Measurements from ENCODE around the gene RTN4.
"Not testable (repeated sequence)": the region's sequence is repeated elsewhere in the genome, so short reads cannot be mapped to it uniquely, and the experiment has no call there.

The RTN4 gene, protein sequence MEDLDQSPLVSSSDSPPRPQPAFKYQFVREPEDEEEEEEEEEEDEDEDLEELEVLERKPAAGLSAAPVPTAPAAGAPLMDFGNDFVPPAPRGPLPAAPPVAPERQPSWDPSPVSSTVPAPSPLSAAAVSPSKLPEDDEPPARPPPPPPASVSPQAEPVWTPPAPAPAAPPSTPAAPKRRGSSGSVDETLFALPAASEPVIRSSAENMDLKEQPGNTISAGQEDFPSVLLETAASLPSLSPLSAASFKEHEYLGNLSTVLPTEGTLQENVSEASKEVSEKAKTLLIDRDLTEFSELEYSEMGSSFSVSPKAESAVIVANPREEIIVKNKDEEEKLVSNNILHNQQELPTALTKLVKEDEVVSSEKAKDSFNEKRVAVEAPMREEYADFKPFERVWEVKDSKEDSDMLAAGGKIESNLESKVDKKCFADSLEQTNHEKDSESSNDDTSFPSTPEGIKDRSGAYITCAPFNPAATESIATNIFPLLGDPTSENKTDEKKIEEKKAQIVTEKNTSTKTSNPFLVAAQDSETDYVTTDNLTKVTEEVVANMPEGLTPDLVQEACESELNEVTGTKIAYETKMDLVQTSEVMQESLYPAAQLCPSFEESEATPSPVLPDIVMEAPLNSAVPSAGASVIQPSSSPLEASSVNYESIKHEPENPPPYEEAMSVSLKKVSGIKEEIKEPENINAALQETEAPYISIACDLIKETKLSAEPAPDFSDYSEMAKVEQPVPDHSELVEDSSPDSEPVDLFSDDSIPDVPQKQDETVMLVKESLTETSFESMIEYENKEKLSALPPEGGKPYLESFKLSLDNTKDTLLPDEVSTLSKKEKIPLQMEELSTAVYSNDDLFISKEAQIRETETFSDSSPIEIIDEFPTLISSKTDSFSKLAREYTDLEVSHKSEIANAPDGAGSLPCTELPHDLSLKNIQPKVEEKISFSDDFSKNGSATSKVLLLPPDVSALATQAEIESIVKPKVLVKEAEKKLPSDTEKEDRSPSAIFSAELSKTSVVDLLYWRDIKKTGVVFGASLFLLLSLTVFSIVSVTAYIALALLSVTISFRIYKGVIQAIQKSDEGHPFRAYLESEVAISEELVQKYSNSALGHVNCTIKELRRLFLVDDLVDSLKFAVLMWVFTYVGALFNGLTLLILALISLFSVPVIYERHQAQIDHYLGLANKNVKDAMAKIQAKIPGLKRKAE

DNA sequence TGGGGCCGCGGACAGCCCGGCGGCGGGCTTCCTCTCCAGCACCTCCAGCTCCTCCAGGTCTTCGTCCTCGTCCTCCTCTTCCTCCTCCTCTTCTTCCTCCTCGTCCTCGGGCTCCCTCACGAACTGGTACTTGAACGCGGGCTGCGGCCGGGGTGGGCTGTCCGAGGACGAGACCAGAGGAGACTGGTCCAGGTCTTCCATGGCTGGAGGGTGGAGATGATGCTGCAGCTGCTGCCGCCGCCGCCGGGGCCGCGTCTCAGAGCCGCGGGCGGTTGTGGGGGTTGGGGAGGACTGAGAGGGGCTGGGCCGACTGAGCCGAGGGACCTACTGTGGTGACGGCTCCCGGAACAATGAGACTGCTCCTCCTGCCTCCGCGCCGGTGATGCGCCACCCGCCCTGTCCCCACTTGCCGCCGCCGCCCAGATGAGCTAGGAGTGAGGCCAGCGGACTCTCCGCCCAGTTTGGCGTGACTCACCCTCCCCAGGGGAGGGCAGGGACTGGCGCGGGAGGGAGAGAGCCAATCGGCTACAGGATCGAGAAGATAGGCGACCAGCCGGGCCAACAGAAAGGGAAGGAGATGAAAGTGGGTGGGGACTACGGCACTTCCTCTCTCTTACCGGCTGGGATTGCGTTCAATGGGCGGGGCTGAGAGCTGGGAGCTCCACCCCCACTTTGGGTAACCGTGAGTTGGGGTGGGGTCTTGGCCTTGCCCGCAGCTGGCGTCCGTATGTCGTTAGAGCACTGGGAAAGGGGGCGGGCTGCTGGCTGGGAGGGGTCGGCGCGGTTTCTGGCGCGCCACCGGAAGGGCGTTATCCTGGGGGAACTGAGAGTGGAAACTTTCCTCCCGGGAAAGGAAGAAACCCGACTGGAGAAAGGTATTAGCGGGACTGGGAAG lies at the start of gene RTN4:
Gene RTN4 (minus strand): TSS at position 352 of the 895 bp plus-strand sequence. CDS start 151 bp downstream, at position 201.
- peaks cover 64% of the 10 kb centered on the region for H3K4me1 Mint-ChIP-seq
- peak within 1 kb of the TSS; percentile 99 for H3K27ac Mint-ChIP-seq
- H3K36me3 Mint-ChIP-seq: peaks cover 29% of the 10 kb centered on the region
- DNase-seq (ENCODE audit: low spot score in 2 of 2) (peak; percentile 87 to 98), ATAC-seq (peak; percentile 95)
- peak within 1 kb of the TSS; percentile 96 for H3K4me3 Mint-ChIP-seq
- no peaks in the 10 kb centered on the region for H3K9me3 Mint-ChIP-seq

DNA sequence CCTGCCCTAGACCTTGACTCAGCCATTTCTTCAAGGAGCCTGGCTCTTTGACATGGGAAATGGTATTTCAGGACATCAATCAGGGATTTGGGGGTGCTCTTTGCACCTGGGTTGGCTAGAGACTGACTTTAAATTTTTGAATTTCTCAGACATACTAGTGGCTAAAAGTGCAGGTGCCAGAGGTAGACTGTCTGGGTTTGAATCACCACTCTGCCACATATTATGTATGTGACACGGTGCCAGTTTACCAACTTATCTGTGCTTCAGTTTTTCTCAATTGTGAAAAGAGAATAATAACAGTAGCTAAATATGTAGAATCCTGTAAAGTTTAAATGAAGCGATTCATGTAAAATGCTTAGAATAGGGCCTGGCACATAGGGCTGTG lies 49.2 kb upstream of the RTN4 start:
- Mint-ChIP-seq H3K4me3 (no peak overlapping the region), H3K9me3 (no peaks in the 10 kb centered on the region), H3K27ac (no peak overlapping the region), H3K4me1 (no peaks in the 10 kb centered on the region), H3K36me3 (no peaks in the 10 kb centered on the region)
- ATAC-seq: no peak
- DNase-seq (ENCODE audit: low spot score in 2 of 2): no peak

GRCh38 chr2:55097461-55098410 lies 47.5 kb upstream of the RTN4 start:
- no peaks in the 10 kb centered on the region for H3K9me3 Mint-ChIP-seq
- H3K36me3 Mint-ChIP-seq: no peaks in the 10 kb centered on the region
- H3K4me1 Mint-ChIP-seq: no peaks in the 10 kb centered on the region
- ATAC-seq (no peak), DNase-seq (ENCODE audit: low spot score in 2 of 2) (no peak)
- no peak overlapping the region for H3K27ac Mint-ChIP-seq
- H3K4me3 Mint-ChIP-seq: no peak overlapping the region

- Mint-ChIP-seq H3K36me3 (no peaks in the 10 kb centered on the region), H3K4me3 (no peak overlapping the region), H3K9me3 (no peaks in the 10 kb centered on the region), H3K4me1 (no peaks in the 10 kb centered on the region), H3K27ac (no peak overlapping the region)
- ATAC-seq (no peak), DNase-seq (ENCODE audit: low spot score in 2 of 2) (no peak)
Measured at GRCh38 chr2:55097082-55097460, 46.8 kb upstream of the RTN4 start.

DNA sequence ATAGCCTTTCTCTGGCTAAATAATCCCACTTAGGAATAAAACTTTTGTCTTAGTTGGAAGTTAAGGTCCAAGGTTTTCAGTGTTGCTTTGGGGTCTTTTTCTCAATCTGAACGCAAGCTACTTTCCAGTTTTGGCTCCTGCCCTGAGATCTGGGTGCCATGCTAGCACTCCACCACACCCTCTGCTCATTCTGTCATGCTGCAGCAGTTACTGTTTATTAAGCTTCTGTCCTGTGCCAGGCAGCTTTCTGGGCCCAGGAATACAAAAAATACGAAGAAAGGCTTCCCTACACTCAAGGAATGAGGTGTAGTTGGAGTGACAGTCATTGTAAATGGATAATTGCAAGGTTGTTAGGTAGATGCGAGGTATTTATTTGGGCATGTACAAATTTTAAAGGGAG lies 46.3 kb upstream of the RTN4 start:
- Mint-ChIP-seq H3K27ac (no peak overlapping the region), H3K4me3 (no peak overlapping the region)

GRCh38 chr2:55093381-55093780 lies 43.1 kb upstream of the RTN4 start:
- no peak for DNase-seq (ENCODE audit: low spot score in 2 of 2)
- Mint-ChIP-seq H3K4me1 (no peaks in the 10 kb centered on the region), H3K9me3 (no peaks in the 10 kb centered on the region), H3K27ac (no peak overlapping the region), H3K4me3 (no peak overlapping the region), H3K36me3 (no peaks in the 10 kb centered on the region)
- no peak for ATAC-seq

More for the DNA sequence above, 46.3 kb upstream of the RTN4 start:
- no peak for ATAC-seq
- DNase-seq (ENCODE audit: low spot score in 2 of 2): no peak
- Mint-ChIP-seq H3K36me3 (no peaks in the 10 kb centered on the region), H3K4me1 (no peaks in the 10 kb centered on the region), H3K9me3 (no peaks in the 10 kb centered on the region)

DNA sequence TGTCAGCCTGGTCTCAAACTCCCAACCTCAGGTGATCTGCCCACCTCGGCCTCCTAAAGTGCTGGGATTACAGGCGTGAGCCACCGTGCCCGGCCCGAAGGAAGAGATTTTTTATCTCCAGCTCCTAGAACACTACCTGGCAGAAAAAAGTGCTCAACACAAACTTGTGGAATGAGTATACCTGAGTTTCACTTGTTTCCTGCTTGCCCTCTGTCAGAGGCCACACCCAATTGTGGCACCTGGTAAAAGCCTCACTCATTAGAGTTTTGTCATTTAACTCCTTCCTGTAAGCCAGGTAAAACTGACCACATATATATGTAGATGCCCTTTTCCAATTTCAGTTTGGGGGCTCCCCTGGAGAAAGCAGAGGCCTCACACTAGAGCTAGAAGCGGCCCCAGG lies 42.2 kb upstream of the RTN4 start:
- ATAC-seq (no peak), DNase-seq (ENCODE audit: low spot score in 2 of 2) (no peak)
- H3K9me3 Mint-ChIP-seq: no peaks in the 10 kb centered on the region
- H3K4me3 Mint-ChIP-seq: no peak overlapping the region
- no peaks in the 10 kb centered on the region for H3K4me1 Mint-ChIP-seq
- H3K36me3 Mint-ChIP-seq: no peaks in the 10 kb centered on the region
- no peak overlapping the region for H3K27ac Mint-ChIP-seq

- H3K4me3 Mint-ChIP-seq; H3K27ac Mint-ChIP-seq; ATAC-seq; H3K4me1 Mint-ChIP-seq; H3K9me3 Mint-ChIP-seq; DNase-seq (ENCODE audit: low spot score in 2 of 2); H3K36me3 Mint-ChIP-seq: not testable (repeated sequence)
Measured at GRCh38 chr2:55091681-55092080, 41.4 kb upstream of the RTN4 start.

GRCh38 chr2:55090702-55091101 lies 40.5 kb upstream of the RTN4 start:
- no peak for ATAC-seq
- Mint-ChIP-seq H3K36me3 (no peaks in the 10 kb centered on the region), H3K27ac (no peak overlapping the region), H3K9me3 (no peaks in the 10 kb centered on the region), H3K4me1 (no peaks in the 10 kb centered on the region), H3K4me3 (no peak overlapping the region)
- DNase-seq (ENCODE audit: low spot score in 2 of 2): no peak

DNA sequence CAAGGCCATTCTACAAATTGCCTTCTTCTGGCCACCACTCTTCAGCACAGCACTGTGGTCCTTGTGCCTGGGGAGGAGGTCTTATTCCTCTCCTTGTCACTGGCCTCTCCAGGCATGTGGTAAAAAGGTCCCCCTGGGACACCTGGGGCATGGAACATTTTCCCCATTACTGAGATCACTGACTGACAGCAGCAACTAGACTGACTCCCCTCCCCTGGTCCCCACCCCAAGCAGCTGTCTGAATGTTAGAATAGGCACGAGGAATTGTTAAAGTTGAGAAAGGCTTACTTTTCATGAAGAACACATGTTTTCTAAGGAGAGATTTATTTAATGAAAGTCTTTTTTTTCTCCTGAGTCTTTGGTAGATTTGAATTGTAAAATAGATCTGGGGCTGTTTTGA lies 39.5 kb upstream of the RTN4 start:
- Mint-ChIP-seq H3K4me1 (no peaks in the 10 kb centered on the region), H3K27ac (no peak overlapping the region), H3K4me3 (no peak overlapping the region), H3K36me3 (no peaks in the 10 kb centered on the region), H3K9me3 (no peaks in the 10 kb centered on the region)
- no peak for DNase-seq (ENCODE audit: low spot score in 2 of 2)
- no peak for ATAC-seq

- no peak overlapping the region for H3K27ac Mint-ChIP-seq
- no peaks in the 10 kb centered on the region for H3K4me1 Mint-ChIP-seq
- DNase-seq (ENCODE audit: low spot score in 2 of 2) (no peak), ATAC-seq (no peak)
- no peak overlapping the region for H3K4me3 Mint-ChIP-seq
- no peaks in the 10 kb centered on the region for H3K9me3 Mint-ChIP-seq
- no peaks in the 10 kb centered on the region for H3K36me3 Mint-ChIP-seq
Measured at GRCh38 chr2:55088400-55088799, 38.1 kb upstream of the RTN4 start.

DNA sequence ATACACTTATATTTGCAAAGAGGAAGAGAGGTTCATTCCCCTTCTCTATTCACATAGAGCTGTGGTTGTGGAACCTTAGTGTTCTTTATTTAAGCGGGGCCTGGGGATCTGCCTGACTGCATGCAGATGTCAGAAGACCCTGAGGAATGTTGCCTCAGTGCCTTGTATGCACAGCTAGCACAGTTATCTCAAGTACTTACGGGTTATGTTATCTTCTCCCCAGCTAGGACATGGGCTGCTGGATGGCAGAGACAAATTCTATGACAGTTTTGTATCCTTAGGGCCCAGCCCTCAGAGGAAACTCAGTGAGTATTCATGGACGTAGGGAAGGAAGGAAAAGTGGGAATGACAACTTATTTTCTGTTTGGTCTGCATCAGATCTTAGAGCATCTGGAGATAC lies 37.7 kb upstream of the RTN4 start:
- no peaks in the 10 kb centered on the region for H3K9me3 Mint-ChIP-seq

GRCh38 chr2:55087501-55087900 lies 37.2 kb upstream of the RTN4 start:
- no peaks in the 10 kb centered on the region for H3K9me3 Mint-ChIP-seq
- H3K4me1 Mint-ChIP-seq: no peaks in the 10 kb centered on the region
- ATAC-seq (no peak), DNase-seq (ENCODE audit: low spot score in 2 of 2) (no peak)
- H3K27ac Mint-ChIP-seq: no peak overlapping the region
- no peak overlapping the region for H3K4me3 Mint-ChIP-seq
- H3K36me3 Mint-ChIP-seq: no peaks in the 10 kb centered on the region

More for the DNA sequence above, 37.7 kb upstream of the RTN4 start:
- ATAC-seq (no peak), DNase-seq (ENCODE audit: low spot score in 2 of 2) (no peak)
- Mint-ChIP-seq H3K4me1 (no peaks in the 10 kb centered on the region), H3K4me3 (no peak overlapping the region), H3K27ac (no peak overlapping the region), H3K36me3 (no peaks in the 10 kb centered on the region)
